NT2/D1 (cell line): ENCODE results near the gene NLRP6.
"Not testable (repeated sequence)": the region's sequence is repeated elsewhere in the genome, so short reads cannot be mapped to it uniquely, and the experiment has no call there.

Experiments used
- SUZ12 ChIP-seq: IDR thresholded peaks from 2 replicates; pipeline ENCODE4 v1.6.1; 2011; ENCODE audit not compliant: insufficient read length, insufficient read depth; ENCODE audit errors: extremely low read depth
- YY1 ChIP-seq: IDR thresholded peaks from 2 replicates; pipeline ENCODE4 v1.6.1; 2011; ENCODE audit not compliant: insufficient read length, insufficient read depth
- ZNF274 ChIP-seq: IDR thresholded peaks from 2 replicates; pipeline ENCODE4 v1.6.1; 2011; ENCODE audit warnings: mild to moderate bottlenecking, low read depth, low read length

GRCh38 chr11:319121-319887, 41.1 kb downstream of the NLRP6 start:
- not testable (repeated sequence) for TF ChIP-seq ZNF274, YY1, SUZ12
